ENCODE results near the gene CUBN. TPM values are rescaled to one million over a fixed set of nuclear protein-coding genes. Genes with fewer than 3 reads are reported as not detected.

Gene CUBN
- polyA plus RNA-seq, 2 of the 4 experiments (the other 2 are of a cell fraction) = 0.08 to 0.28 TPM

DNA sequence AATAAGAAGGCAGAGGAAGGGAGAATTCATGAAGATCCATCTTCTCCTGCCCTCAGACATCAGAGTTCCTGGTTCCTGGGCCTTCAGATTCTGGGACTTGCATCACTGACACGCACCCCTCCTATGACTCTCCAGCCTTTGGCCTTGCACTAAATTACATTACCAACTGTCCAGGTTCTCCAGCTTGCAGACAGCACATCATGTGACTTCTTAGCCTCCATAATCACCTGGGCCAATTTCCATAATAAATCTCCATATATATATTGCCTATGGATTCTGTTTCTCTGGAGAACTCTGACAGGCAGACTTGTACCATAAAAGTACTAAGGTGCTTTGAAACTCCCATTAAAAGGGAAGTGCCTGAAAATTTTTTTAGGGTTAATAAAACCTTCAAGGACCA, 335.6 kb downstream of the CUBN start:
- DNase-seq (ENCODE audit: low read depth in 1 of 2, low spot score in 1 of 2) (no peak), FAIRE-seq (no peak), ATAC-seq (no peak)
- no peaks in the 10 kb centered on the region for H3K9me3 ChIP-seq
- WGBS (ENCODE audit: missing lambda C conversion rate) = 85% methylated on average over 1 of the region's 1 CpG
- no peaks in the 10 kb centered on the region for H3K4me1 ChIP-seq
- no peak overlapping the region for H3K4me3 ChIP-seq
- ChIA-PET POLR2A (no interaction called here), CTCF (interaction anchor here (1.2 kb wide), 1 partner anchor 892 kb away, joined by 3 read pairs; no protein-coding TSS in a partner anchor)
- H3K27ac ChIP-seq = no peak overlapping the region
- H3K4me2 ChIP-seq = no peak overlapping the region
- no peak for TF ChIP-seq CBX2 (IDR thresholded peaks at IDR 0.05; ENCODE audit: borderline replicate concordance, low read depth)
- no peak for TF ChIP-seq RNF2 (IDR thresholded peaks at IDR 0.05; ENCODE audit: borderline replicate concordance, low read depth)
- TF ChIP-seq MAZ (IDR thresholded peaks at IDR 0.05; ENCODE audit: borderline replicate concordance, low read depth, low read length) = no peak

DNA sequence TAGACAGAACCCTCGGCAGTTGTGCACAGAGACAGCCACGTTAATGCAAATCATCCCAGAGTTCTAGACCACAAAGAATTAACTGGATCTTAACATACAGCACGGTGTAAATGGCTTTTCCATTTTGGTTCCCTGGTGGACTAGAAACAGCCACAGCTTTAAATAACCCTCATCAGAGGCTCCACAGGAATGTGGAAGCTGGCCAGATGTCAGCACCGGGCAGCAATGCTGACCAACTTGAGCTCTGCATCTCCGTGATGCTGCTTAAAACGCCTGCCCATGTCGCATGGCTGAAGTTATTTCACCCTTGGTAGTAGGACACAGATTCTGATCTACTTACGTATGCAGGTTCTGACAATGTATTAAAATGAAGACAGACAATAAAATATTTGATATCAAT, 336.9 kb downstream of the CUBN start:
- H3K4me2 ChIP-seq = no peak overlapping the region
- WGBS (ENCODE audit: missing lambda C conversion rate) = 94% methylated on average over 8 of the region's 8 CpGs
- H3K27ac ChIP-seq = no peak overlapping the region
- ChIA-PET CTCF (no interaction called here), POLR2A (no interaction called here)
- H3K9me3 ChIP-seq = no peaks in the 10 kb centered on the region
- no peaks in the 10 kb centered on the region for H3K4me1 ChIP-seq
- TF ChIP-seq CBX8 (IDR thresholded peaks at IDR 0.05) (no peak), ZC3H11A (IDR thresholded peaks at IDR 0.05) (no peak), FOSL2 (IDR thresholded peaks at IDR 0.05) (no peak), FOSL2 (CRISPR knock-in tag; IDR thresholded peaks at IDR 0.05) (no peak), TFCP2L1 (CRISPR knock-in tag; IDR thresholded peaks at IDR 0.05) (no peak), KDM1A (IDR thresholded peaks at IDR 0.05; ENCODE audit: low read depth) (no peak), RNF2 (IDR thresholded peaks at IDR 0.05; ENCODE audit: borderline replicate concordance, low read depth) (no peak), HOXA7 (CRISPR knock-in tag; IDR thresholded peaks at IDR 0.05) (no peak), SMC3 (IDR thresholded peaks at IDR 0.05) (no peak), RCOR1 (IDR thresholded peaks at IDR 0.05; ENCODE audit: low read depth, low read length) (no peak), PHF8 (IDR thresholded peaks at IDR 0.05; ENCODE audit: borderline replicate concordance, low read depth) (no peak), ZSCAN20 (CRISPR knock-in tag; IDR thresholded peaks at IDR 0.05) (no peak), ESRRA (IDR thresholded peaks at IDR 0.05; ENCODE audit: borderline replicate concordance, low read length) (no peak), ZNF302 (CRISPR knock-in tag; IDR thresholded peaks at IDR 0.05) (no peak), MAZ (IDR thresholded peaks at IDR 0.05; ENCODE audit: borderline replicate concordance, low read depth, low read length) (no peak), CBX2 (IDR thresholded peaks at IDR 0.05; ENCODE audit: borderline replicate concordance, low read depth) (no peak), NFE2L2 (conservative IDR thresholded peaks at IDR 0.05; ENCODE audit: low read length) (no peak)
- TF ChIP-seq, protein P1, sequence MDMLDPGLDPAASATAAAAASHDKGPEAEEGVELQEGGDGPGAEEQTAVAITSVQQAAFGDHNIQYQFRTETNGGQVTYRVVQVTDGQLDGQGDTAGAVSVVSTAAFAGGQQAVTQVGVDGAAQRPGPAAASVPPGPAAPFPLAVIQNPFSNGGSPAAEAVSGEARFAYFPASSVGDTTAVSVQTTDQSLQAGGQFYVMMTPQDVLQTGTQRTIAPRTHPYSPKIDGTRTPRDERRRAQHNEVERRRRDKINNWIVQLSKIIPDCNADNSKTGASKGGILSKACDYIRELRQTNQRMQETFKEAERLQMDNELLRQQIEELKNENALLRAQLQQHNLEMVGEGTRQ (IDR thresholded peaks at IDR 0.05) = no peak
- TF ChIP-seq, protein P2, sequence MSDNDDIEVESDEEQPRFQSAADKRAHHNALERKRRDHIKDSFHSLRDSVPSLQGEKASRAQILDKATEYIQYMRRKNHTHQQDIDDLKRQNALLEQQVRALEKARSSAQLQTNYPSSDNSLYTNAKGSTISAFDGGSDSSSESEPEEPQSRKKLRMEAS (IDR thresholded peaks at IDR 0.05) = no peak
- TF ChIP-seq, protein P3, sequence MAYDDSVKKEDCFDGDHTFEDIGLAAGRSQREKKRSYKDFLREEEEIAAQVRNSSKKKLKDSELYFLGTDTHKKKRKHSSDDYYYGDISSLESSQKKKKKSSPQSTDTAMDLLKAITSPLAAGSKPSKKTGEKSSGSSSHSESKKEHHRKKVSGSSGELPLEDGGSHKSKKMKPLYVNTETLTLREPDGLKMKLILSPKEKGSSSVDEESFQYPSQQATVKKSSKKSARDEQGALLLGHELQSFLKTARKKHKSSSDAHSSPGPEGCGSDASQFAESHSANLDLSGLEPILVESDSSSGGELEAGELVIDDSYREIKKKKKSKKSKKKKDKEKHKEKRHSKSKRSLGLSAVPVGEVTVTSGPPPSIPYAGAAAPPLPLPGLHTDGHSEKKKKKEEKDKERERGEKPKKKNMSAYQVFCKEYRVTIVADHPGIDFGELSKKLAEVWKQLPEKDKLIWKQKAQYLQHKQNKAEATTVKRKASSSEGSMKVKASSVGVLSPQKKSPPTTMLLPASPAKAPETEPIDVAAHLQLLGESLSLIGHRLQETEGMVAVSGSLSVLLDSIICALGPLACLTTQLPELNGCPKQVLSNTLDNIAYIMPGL (CRISPR knock-in tag; IDR thresholded peaks at IDR 0.05; ENCODE audit: borderline replicate concordance) = no peak
- TF ChIP-seq, protein P4, sequence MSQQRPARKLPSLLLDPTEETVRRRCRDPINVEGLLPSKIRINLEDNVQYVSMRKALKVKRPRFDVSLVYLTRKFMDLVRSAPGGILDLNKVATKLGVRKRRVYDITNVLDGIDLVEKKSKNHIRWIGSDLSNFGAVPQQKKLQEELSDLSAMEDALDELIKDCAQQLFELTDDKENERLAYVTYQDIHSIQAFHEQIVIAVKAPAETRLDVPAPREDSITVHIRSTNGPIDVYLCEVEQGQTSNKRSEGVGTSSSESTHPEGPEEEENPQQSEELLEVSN (IDR thresholded peaks at IDR 0.05; ENCODE audit: borderline replicate concordance, low read depth) = no peak
- no peak for FAIRE-seq
- ATAC-seq = no peak
- no peak for DNase-seq (ENCODE audit: low read depth in 1 of 2, low spot score in 1 of 2)
- H3K4me3 ChIP-seq = no peak overlapping the region

DNA sequence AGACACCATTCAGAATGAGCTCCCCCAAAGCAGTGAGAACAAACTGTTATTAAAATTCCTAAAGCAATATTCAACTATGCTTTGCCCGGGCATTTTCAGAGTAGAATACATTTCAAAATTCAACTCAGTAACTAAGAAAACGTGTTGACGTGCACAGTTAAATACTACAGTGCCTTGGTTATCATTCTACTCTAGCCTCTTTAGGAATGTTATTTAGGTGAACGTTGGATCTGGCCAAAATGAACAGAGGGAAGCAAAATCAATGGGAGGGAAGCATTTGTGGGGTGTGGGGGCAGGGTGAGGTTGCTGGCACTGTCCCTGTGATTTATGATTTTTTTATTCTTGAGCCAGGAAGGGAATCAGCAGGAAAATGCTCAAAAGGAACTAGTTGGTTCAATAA, 339.8 kb downstream of the CUBN start:
- no peak for DNase-seq (ENCODE audit: low read depth in 1 of 2, low spot score in 1 of 2)
- WGBS (ENCODE audit: missing lambda C conversion rate) = 81% methylated on average over 4 of the region's 4 CpGs
- POLR2A ChIA-PET = no interaction called here
- no peak for FAIRE-seq
- Histone ChIP-seq H3K27ac (no peak overlapping the region), H3K4me1 (no peaks in the 10 kb centered on the region), H3K4me3 (no peak overlapping the region), H3K4me2 (no peak overlapping the region), H3K9me3 (no peaks in the 10 kb centered on the region)
- no peak for ATAC-seq
- CTCF ChIA-PET = interaction anchor here (0.6 to 2.0 kb wide), 2 partner anchors 12 to 38 kb away, joined by 3 to 10 read pairs; no protein-coding TSS in a partner anchor
- TF ChIP-seq FOSB (CRISPR knock-in tag; IDR thresholded peaks at IDR 0.05) = no peak
- no peak for TF ChIP-seq HOXA7 (CRISPR knock-in tag; IDR thresholded peaks at IDR 0.05)
- TF ChIP-seq POLR2AphosphoS2 (conservative IDR thresholded peaks at IDR 0.05; ENCODE audit: low read length) = no peak
- no peak for TF ChIP-seq ZSCAN20 (CRISPR knock-in tag; IDR thresholded peaks at IDR 0.05)
- TF ChIP-seq MAFK (IDR thresholded peaks at IDR 0.05; ENCODE audit: partially characterized antibody) = no peak
- TF ChIP-seq TFCP2L1 (CRISPR knock-in tag; IDR thresholded peaks at IDR 0.05) = no peak
- TF ChIP-seq, protein P5, sequence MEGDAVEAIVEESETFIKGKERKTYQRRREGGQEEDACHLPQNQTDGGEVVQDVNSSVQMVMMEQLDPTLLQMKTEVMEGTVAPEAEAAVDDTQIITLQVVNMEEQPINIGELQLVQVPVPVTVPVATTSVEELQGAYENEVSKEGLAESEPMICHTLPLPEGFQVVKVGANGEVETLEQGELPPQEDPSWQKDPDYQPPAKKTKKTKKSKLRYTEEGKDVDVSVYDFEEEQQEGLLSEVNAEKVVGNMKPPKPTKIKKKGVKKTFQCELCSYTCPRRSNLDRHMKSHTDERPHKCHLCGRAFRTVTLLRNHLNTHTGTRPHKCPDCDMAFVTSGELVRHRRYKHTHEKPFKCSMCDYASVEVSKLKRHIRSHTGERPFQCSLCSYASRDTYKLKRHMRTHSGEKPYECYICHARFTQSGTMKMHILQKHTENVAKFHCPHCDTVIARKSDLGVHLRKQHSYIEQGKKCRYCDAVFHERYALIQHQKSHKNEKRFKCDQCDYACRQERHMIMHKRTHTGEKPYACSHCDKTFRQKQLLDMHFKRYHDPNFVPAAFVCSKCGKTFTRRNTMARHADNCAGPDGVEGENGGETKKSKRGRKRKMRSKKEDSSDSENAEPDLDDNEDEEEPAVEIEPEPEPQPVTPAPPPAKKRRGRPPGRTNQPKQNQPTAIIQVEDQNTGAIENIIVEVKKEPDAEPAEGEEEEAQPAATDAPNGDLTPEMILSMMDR (IDR thresholded peaks at IDR 0.05) = no peak
- no peak for TF ChIP-seq CHD2 (IDR thresholded peaks at IDR 0.05; ENCODE audit: low read length, partially characterized antibody)
- TF ChIP-seq SMC3 (IDR thresholded peaks at IDR 0.05) = no peak
- no peak for TF ChIP-seq RCOR1 (IDR thresholded peaks at IDR 0.05; ENCODE audit: low read depth, low read length)
- TF ChIP-seq HOXB13 (CRISPR knock-in tag; IDR thresholded peaks at IDR 0.05; ENCODE audit: low read depth) = no peak
- no peak for TF ChIP-seq BHLHE40 (IDR thresholded peaks at IDR 0.05; ENCODE audit: low read depth, low read length)
- no peak for TF ChIP-seq CHD4 (IDR thresholded peaks at IDR 0.05; ENCODE audit: borderline replicate concordance)
- TF ChIP-seq CBX8 (IDR thresholded peaks at IDR 0.05) = no peak
- TF ChIP-seq HDAC2 (IDR thresholded peaks at IDR 0.05) = no peak
- TF ChIP-seq JUN (IDR thresholded peaks at IDR 0.05) = no peak
